T-helper 1 cell treated with Interleukin-12 subunit alpha and Interleukin-12 subunit beta and Interleukin-4 antibody, amounts not matched to agents 30 ng/mL and 1 ng/mL, for 36 hours (primary cell): ENCODE measurements around the gene C6orf120. TPM values are rescaled to one million over a fixed set of nuclear protein-coding genes. Genes with fewer than 3 reads are reported as not detected.
"Not testable (repeated sequence)": the region's sequence is repeated elsewhere in the genome, so short reads cannot be mapped to it uniquely, and the experiment has no call there.

ENCODE experiments used
- intact Hi-C: fragments of 100-400 bp; cut with micrococcal nuclease; formaldehyde crosslinking; loops from one replicate; pipeline ENCODE4 v1.15.1; 2024
- total RNA-seq: library from RNA; stranded (reverse); gene quantifications from 2 replicates; pipeline ENCODE4 v1.2.3, GENCODE V29; 2022

The C6orf120 gene
- total RNA-seq, 1 donor from 2014 or later = 20.8 TPM

DNA sequence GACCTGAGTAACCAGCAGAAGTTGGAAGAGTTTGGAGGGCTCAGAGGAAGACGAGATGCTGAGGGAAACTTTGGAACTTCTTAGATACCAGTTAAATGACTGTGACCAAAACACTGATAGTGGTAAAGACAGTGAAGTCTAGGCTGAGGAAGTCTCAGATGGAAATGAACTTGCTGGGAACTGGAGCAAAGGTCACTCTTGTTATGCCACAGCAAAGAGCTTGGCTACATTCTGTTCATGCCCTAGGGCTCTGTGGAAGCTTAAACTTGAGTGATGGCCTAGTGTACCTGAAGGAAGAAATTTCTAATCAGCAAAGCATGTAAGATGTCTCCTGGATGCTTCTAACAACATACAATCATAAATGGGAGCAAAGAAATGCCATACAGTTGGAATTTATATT, 24.8 kb upstream of the C6orf120 start:
- intact Hi-C loops = no loop called here

DNA sequence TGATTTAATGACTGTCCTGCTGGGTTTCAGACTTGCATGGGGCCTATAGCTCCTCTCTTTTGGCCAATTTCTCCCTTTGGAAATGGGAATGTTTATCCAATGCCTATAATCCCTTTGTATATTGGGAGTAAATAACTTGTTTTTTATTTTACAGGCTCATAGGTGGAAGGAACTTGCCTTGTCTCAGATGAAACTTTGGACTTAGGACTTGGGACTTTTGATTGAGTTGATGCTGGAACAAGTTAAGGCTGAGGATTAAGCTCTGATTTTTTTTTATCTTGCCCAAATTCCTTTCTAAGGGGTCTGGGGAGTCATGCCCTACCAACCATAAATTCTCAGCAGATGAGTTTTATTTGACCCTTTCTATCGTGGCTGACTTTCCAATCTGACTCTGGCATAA, 23.6 kb upstream of the C6orf120 start:
- intact Hi-C loops = no loop called here

DNA sequence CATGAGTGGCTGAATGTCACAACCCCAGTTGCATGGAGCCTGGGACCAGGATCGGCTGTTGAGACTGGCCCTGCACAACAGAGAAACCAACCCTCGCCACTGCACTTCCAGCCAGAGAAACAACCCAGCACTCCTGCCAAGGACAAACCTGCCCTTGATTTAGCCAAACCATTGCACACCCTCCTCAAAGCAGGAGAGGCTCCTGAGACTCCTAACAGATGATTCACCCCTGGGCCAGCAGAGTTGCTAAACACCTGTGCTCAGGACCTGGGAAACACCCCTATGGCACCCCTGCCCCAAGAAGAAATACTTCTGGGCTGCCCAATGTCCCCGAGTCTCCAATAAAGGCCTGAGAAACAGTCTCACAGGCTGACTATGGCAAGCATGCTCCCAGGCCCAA, 17.9 kb upstream of the C6orf120 start:
- intact Hi-C loops = no loop called here

DNA sequence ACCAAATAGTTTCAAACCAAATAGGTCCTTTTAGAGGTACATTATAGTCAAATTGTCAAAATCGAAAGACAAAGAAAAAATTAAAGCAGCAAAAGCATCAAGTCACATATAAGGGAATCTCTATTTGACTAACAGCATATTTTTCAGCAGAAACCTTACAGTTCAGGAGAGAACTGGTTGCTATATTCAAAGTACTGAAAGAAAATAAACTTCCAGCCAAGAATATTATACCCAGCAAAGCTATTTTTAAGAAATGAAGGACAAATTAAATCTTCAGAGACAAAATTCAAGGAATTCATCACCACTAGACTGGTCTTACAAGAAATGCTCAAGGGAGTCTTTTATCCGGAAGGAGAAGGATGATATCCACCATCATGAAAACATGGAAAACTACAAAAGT, 16.1 kb upstream of the C6orf120 start:
- intact Hi-C loops = no loop called here

DNA sequence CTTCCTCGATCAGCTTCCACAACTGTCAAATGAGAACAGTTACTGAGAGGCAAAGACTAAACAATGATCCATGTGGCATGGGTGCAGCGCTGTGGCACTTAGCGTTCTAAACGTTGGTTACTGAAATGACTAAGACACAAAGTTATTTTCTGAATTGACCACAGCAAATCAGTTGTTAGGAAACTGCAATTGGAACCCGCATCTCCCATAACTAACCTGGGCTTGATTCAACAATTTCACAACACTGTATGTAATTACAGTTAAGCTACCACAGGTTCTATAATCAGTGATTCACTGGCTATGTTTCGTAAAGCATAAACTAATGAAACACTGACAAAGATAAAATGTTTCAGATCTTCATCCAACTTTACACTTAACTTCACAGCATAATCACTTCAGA, 12.6 kb upstream of the C6orf120 start:
- intact Hi-C loops = no loop called here

DNA sequence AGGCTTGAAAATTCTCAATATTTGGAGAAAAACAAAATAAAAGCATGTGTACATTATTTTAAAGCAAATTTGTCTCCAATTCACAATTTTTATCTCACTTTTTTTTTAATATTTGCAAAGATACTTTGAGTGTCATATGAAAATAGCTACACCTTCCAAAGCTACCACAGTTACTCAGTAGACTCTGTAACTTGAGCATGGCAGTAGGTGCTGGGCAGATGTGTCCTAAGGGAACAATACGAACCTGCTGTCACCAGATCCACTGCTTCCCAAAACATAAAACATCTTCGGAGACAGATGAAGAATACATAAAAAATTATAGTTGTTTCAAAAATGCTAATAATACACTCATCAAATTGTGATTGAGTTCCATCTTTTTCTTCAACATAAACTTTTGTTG, 10.7 kb upstream of the C6orf120 start:
- intact Hi-C loops = no loop called here

DNA sequence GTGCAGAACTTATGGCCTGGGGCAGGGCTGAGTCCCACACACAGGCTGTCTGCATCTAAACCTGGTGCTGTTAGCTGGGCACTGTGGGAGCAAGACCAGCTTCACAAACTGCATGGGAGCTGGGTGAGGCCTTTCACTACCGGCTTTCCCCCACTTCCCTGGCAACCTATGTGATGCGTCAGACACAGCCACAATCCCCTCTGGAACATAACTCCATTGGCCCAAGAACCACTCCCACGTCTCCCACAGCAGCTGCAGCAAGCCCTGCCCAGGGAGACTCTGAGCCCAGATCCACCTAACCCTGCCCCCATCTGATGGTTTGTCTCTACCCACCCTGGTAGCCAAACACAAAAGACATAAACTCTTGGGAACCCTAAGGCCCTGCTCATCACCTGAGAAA, 9.4 kb upstream of the C6orf120 start:
- intact Hi-C loops = no loop called here

DNA sequence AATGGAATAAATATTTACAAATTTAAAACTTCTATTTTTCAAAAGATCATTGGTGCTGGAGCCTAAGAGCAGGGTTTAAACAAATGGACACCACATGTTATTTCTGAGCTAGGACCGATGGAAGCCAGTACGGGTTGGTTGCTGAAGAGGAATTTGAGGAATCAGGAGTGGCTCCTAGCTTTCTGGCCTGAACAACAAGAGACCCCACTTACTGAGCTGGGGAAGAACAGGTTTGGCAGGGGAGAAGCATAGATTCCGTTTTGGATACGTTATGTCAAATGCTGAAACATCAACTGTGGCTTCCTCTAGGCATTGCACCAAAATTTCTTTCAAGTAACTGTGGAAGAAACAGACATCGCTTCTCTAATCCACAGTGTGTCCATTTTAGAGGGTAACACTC, 6.8 kb upstream of the C6orf120 start:
- intact Hi-C loops = no loop called here

DNA sequence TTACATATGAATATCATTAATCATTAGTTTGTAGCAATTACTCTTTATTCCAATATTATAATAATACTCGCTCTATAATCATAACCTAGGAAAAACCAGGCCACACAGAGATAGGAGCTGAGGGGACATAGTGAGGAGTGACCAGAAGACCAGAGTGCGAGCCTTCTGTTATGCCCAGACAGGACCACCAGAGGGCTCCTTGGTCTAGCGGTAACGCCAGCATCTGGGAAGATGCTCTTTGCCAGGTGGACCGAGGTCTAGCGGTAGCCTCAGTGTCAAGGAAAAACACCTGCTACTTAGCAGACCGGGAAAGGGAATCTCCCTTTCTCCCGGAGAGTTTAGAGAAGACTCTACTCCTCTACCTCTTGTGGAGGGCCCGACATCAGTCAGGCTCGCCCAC, 4.8 kb upstream of the C6orf120 start:
- intact Hi-C loops = not testable (repeated sequence)

DNA sequence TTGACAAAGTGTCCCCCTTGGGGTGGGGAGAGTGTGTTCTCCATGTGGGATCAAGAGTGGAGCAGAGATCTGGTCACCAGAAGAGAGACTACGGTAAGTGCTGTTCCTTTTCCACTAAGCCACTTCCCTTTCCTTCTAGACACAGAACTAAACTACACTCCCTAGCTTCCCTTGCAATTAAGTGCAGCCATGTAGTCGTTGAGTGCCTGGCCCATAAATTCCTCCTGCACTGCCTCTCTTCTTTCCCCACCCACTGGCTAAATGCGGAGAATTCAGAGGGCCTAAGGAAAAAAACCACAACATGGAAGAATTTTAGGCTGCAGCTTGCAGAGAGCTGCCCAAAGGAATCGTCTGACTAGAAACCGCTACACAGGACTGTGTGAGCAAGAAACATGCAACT, 1.6 kb upstream of the C6orf120 start:
- intact Hi-C loops = loop anchor here (5.0 kb wide), 2 partner anchors 168 to 387 kb away; no protein-coding TSS in a partner anchor

DNA sequence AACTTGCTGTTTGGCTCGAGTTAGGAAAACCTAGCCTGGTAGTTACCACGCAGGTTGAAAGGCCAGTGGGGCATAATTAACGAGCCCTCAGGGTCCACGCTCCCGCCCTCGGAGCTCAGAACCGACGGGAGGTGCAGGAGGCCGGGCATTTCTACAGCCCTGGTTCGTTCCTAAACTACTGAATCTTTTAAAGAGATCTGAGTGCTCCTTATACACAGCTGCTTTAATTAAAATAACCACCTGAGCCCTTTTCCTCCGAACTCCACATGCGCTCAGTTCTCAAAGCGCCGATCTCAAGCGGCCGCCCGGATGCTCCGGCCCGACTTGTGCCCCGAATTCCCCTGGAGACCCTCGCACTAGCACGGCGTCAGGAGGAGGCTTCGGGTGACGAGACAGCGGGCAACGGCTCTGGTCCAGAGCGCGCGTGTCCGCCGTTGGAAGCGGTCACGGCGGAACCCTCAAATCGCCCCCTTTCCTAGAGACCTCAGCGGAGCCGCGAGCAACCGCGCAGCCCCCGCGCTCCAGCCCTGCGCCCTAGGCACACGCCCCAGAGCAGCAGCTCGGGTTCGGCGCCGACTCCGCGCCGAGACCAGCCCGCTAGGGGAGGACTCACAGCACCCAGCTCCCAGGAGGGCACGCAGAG, 494 bp upstream of the C6orf120 start:
- intact Hi-C loops = loop anchor here (5.0 kb wide), 2 partner anchors 169 to 386 kb away; no protein-coding TSS in a partner anchor

DNA sequence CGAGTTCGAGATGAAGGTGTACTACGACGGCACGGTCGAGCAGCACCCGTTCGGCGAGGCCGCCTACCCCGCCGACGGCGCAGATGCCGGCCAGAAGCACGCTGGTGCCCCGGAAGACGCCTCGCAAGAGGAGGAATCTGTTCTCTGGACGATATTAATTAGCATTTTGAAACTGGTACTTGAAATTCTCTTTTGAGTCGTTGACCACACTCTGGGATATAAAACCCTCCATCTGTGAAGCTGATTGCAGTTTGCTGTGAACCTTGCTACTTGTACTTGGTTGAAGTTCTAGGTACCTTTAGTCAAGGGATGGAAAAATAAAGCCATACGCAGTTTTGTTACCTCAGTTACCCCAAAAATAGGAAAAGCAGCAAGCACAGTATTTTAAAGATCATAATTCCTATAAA, 917 bp downstream of the C6orf120 start:
- intact Hi-C loops = loop anchor here (1.0 to 5.0 kb wide), 11 partner anchors 20 to 881 kb away; partner anchors contain the start of genes DYNLT2, ERMARD, FAM120B and PDCD2

DNA sequence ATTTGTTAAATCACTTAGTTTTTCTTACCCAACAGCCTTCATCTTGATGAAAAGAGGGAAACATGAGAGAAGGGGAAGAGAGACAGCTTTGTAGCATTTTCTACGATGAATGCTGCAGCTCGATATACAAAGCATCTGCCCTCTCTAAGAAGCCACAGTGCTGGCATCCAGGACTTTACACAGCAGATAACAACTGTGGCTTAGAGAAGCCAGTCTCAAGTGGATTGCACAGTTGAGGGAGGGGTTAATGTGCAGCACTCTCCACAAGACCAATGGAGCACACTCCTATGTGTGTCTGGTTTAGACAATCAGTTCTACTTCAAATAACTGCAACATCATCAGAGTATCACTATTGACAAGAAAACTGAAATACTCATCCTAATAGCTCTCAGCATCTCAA, 5.8 kb downstream of the C6orf120 start:
- intact Hi-C loops = no loop called here

DNA sequence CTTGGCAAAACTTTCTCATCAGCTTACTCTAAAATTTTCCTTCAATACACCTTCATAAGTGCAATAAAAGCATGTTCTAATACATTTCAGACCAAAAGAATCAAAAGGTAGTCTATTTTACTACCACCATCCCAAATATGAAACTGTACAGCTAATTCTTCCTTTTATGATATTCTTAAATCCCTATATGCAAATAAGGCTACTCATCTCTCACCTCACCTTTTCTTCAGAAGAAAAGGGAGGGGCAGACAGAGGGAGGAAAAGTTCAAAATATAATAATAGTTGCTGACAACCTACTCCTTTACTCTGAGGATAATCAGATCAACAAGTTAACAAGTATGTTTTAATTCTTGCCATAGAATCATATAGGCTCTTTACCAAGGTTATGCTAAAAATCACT, 7.4 kb downstream of the C6orf120 start:
- intact Hi-C loops = no loop called here

DNA sequence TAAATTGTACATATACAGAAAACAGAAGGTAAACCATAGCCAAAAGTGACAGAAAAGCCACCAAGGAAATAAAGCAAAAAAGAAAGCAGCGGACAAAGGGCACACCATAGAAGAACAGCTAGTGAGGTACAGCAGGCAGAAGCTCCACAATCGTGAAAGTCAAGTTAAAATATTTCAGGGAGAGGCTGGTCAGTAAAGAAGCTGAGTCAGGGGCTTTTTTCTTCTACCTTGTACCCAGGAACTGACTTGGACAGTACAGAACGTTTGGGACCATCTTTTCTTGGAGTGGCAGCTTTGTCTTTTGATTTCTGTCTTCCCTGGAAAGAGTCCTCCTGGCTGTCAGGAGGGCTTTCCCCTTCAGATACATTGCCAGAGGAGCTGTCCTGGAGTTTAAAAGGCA, 8.1 kb downstream of the C6orf120 start:
- intact Hi-C loops = no loop called here

DNA sequence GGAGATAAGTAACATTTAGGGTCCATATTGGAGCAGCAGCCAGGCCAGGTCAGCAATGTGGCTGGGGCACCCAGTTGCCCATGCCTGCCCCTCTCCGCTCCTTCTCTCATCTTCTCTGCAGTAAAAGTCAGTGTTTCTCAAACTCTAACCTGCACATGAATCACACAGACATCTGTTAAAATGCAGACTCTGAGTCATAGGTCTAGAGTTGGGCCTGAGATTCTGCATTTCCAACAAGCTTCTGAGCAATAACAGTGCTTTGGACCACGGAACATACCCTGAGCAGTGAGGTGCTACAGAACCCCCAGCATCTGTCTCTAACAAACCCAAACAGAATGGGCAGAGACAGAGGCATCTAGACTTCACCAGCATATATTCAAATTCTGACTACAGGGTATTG, 12.3 kb downstream of the C6orf120 start:
- intact Hi-C loops = no loop called here

DNA sequence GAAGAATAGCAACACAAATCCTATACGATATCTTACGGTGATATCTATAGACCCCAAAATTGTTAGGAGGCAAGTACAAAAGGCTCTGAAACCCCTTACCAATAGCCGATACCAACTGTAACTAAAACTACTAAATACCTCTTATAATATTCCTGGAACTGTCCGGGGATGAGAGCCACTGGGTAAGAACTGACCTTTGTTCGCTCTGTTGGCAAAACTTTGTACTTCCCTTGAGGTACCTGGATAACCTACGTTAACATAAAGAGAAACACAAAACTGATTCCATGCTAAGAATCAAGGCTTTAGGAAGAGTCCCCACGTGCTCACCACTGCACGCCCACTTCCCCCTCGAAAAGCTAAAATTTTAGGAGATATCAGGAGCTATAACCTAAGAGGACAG, 12.7 kb downstream of the C6orf120 start:
- intact Hi-C loops = no loop called here

DNA sequence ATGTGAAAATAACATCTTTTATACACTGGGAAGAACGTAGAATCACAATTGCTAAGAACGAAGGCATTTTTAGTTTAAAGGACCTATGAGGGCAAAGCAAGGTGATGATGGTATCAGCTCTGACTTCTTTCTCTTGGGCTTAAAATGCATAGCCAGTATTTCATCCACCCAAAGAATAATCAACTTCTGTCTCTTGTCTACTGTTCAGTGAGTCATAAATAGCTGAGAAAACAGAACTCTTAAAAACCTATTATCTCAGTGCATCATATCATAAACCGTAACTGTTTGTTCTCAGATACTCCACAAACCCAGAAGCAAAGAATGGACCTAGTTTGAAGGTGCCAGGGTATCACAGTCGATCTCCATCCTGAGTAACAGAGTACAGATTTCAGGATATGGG, 17.2 kb downstream of the C6orf120 start:
- intact Hi-C loops = no loop called here

DNA sequence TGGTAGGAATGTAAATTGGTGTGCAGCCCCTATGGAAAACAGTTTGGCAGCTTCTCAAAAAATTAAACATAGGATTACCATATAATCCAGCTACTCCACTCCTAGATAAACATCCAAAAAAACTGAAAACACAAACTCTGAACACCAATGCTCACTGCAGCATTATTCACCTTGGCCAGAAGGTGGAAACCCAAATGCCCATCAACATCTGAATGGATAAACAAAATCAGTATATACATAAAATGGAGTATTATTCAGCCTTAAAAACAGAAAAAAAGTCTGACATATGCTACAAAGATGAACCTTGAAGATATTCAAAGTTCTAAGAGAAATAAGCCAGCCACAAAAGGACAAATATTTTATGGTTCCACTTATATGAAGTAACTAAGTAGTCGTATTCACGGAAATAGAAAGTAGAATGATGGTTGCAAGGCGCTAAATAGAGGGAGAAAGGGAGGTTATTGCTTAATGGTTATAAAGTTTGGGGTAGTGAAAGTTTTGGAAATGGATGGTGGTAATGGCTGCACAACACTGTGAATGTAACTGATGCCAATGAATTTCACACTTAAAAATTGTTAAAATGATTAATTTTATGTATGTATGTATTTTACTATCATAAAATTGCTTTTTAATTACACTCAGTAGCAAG, 18.4 kb downstream of the C6orf120 start:
- intact Hi-C loops = loop anchor here (2.0 to 10.0 kb wide), 2 partner anchors 70 to 1896 kb away; partner anchors contain the start of gene AFDN

DNA sequence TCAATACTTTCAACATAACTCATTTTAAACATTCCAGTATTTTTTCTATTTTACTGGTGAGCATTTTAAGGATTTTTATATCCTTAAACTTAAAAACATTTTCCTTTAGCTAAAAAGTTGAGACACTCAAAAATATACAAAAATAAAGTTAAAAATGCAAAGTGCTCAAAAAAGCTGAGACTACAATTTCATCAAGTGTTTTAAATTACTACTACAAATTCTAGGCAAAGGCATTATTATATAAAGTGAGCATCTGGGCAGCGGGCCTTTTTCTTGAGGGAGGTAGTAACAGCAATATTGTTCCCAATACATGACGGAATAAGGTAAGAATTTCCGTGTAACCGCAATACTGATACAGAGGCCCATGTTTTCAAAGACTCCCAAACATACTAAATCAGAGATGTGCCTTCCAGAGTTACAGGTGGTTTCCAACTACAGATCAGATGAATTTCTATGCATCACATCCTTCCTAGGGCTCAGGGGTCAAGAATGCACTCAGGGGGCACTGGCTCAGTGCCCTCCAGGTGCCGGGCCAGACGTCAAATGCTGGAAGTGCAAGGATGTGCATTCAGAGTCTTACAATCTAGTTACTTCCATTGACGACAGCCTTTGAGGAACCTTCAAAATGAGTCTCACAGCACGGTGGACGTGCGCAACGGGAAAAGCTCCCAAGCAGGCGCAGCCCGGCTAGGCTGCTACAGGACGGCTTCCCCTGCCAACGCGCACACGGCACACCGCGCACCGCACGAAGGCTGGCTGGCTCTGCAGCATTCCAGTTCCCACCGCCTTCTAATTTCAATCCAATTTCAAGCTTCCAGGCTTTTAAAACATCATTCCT, 20.7 kb downstream of the C6orf120 start:
- intact Hi-C loops = loop anchor here (1.0 to 10.0 kb wide), 7 partner anchors 20 to 1898 kb away; partner anchors contain the start of genes AFDN, C6orf120, DYNLT2 and ERMARD

DNA sequence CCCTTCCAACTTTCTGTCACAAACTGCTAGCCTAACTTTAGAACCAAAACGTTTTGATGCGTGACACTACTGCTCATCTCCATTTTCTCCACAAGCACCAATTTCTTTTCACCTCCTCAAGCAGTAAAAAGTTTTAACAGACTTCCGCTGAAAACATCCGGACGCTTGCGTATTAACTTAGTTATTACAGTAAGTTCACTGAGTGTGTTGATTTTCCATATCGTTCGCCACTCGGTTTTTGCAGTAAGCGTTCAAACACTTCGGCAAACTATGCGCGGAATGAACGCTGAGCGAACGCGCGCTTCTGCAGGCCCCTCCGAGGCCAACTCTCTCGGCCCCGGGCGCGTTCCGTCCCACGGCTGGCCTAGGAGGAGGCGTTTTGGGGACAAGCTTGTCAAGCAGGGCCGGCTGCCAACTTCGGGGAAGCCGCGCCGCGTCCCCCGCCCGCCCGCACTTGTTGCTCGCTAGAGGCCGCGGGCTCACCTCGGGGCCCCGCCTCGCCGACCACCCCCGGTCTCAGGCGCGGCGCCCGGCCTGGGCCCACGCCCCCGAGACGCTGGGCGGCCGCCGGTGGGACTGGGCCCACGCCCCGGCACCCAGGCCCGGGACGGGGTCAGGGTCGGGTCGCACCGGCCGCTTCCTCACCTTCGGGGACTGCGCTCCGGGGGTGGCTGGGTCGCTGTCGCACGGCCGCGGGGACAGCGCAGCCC, 21.4 kb downstream of the C6orf120 start:
- intact Hi-C loops = loop anchor here (1.0 to 10.0 kb wide), 7 partner anchors 21 to 1899 kb away; partner anchors contain the start of genes AFDN, C6orf120, DYNLT2 and ERMARD
